GM18517 (cell line): ENCODE results near the gene MARVELD1.
A peak's percentile ranks its signal among the peaks of the same experiment; 100 is the strongest.
"Not testable (repeated sequence)": the region's sequence is repeated elsewhere in the genome, so short reads cannot be mapped to it uniquely, and the experiment has no call there.

Experiments used
- ATAC-seq: cut with Tn5 transposase; IDR thresholded peaks from one replicate; pipeline ENCODE4 v1.9.1; 2021; ENCODE audit warnings: mild to moderate bottlenecking, moderate library complexity; ENCODE audit not compliant: unreplicated experiment

The MARVELD1 gene

GRCh38 chr10:97713339-97713825 lies at the start of gene MARVELD1:
TSS of gene MARVELD1 (plus strand) at chr10:97713730. CDS start at chr10:97713877, 147 bp downstream.
- ATAC-seq = no peak

DNA sequence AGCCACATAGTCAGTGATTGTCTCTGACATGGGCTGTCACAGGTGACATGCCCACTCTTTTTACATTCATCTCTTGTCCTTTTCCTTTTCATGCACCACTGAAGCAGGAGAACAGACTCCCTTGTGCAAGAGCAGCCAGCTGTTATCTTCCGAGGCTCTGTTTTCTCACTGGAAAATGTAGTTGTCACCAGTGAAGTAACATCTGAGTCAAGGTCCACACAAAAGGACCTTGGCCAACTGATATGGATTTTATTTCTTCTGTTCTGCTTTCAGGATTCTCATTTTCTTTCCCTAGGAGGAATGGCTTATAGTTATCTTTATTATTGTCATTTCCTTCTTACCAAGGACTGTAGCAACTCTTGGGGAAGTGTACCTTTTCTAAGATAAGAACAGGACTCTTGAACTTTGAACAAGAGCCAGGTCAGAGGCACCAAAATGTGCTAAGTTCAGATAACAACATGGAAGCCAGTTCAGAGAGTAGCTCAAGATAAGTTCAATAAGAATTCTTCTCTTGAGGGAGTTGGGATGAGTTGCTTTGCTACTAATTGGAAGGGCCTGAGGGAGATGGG lies 49.2 kb upstream of the MARVELD1 start:
- ATAC-seq = no peak

DNA sequence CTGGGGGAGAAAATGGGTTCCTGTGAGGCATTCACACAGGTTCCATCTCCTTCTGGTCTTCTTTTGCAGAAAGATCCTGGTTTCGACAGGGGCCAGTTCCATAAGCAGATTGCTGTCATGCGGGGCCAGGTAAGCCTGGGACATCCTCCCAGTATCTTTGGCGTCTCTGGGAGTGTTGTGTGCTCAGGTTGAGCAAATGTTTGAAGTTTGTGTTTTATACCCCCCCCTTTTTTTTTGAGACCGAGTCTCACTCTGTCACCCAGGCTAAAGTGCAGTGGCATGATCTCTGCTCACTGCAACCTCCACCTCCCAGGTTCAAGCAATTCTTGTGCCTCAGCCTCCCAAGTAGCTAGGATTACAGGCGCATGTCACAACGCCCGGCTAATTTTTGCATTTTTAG lies 46.5 kb upstream of the MARVELD1 start:
- no peak for ATAC-seq

DNA sequence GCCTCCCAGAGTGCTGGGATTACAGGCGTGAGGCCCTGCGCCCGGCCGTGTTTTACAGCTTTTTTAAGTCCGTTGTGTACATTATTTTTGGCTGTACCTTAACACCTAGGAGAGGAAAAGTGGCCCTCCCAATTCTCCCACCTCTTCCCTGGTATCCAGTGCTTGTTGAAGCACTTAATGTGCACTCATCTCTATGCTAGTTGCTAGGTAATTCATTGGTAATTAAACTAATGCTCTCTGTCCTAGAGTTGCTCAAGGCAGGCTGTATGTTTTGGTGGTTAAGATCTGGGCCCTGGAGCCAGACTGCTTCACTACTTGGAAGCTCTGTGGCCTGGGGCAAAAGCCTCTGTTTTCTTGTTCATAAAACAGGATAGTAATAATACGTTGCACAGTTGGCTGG lies 46.1 kb upstream of the MARVELD1 start:
- no peak for ATAC-seq

GRCh38 chr10:97669571-97669970 lies 44.0 kb upstream of the MARVELD1 start:
- no peak for ATAC-seq

DNA sequence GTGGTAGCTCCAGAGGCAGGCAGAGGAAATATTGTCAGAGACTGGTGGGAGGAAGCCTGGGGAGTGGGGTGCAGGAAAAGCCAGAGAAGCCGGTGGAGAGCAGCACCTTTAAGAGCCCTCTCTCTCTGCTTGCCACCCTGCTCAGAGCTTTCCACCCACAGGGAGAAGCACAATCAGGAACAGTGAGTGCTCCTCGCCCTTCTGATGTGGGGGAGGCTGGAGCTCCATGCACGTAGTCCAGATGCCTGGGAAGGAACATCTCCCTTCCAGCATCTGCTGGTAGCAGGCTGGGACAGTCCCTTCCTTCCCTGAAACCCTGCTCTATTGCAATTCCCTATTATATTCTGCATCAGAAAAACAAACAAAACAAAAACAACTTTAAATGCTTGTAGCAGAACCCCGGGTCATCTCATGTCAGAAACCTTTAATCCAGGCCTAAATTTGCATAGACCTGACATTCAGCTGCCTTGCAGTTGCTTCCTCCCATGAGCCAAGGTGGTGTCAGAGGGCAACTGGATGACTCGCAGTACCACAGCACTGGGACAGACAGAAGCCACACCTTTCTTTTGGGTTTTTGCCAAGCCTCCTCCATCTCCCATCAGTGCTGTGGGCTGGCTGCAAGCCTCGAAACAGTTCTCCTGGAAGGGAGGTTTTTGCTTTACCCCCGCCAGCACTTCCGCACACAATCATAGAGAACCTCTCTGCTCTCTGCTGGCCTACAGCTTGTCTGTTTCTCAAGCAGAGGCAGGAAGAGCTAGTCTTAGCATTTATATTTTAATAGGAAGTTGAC lies 39.6 kb upstream of the MARVELD1 start:
- no peak for ATAC-seq

- no peak for ATAC-seq
Observed at GRCh38 chr10:97675222-97675621, 38.3 kb upstream of the MARVELD1 start.

DNA sequence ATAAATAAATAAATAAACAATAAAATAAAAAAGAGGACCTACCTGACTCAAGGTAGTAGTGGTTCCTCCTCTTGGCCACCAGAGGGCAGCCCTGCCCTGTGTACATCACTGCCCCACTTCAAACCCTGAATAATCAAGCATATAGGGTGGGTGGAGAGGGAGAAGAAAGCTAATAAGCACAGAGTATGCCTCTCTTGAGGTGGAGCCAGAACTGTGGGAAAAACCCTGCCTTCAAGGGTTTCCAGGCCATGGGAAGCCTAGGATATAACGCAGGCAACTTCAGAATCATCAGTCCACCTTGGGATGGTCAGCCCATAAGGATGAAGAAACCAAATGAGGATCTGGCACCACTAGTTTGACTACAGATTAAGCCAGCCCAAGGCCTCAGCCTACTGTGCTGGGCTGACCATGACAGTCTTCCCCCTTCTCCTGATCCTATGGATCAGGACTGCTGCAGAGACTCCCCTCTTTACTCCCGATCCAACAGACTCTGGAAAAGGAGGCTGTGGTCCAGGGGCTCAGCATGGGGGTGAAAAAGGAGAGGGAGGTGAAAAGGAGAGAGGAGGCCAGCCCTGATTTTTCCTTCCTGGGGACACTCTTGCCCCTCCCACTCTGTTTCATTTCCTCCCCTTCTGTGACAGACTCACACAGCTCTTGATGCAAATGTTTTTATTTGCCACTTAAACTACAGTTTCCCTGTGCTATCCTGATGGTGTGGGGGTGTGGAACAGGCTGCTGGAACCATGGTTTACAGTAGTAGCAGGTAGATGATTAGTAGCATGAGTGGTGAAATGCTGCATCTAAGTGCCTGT lies 36.6 kb upstream of the MARVELD1 start:
- no peak for ATAC-seq

- no peak for ATAC-seq
Observed at GRCh38 chr10:97679594-97679993, 33.9 kb upstream of the MARVELD1 start.

GRCh38 chr10:97682042-97682441 lies 31.5 kb upstream of the MARVELD1 start:
- ATAC-seq = no peak

DNA sequence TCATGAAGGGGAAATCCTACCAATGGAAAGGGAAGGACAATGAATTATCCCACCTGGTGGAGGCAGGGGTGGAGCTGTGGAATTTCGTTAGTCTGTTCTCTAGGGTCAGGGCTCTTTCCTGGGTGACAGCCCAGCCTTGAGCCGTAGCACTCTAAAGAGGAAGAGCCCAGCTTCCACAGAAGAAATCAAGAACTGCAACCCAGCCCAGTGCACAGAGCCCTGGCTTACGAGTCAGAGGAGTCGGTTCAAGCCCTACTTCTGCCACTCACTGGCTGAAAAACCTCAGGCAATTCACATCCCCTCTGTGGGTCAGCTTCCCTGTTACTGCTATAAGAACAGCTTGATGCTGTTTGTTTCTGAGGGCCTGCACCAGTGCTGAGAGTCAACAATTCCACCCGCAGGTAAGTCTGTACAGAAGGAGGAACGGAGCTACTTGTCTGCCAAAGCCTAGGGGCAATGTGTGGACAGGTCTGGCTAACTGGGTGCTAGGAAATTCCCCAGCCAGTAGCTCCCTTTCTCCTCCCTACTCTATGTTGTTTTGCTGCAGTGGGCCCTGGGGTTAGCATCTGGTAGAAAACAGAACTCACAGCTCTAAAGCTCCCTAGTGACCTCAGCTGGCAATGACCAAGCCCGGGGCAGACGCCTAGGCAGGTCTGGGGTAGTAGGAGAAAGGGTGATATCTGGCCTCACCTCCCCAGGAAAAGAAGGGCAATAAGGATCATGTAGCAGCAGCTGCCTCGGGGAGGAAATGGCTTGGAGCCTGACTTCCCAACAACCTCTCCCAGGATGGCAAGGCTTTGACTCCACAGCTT lies 29.8 kb upstream of the MARVELD1 start:
- ATAC-seq = no peak

DNA sequence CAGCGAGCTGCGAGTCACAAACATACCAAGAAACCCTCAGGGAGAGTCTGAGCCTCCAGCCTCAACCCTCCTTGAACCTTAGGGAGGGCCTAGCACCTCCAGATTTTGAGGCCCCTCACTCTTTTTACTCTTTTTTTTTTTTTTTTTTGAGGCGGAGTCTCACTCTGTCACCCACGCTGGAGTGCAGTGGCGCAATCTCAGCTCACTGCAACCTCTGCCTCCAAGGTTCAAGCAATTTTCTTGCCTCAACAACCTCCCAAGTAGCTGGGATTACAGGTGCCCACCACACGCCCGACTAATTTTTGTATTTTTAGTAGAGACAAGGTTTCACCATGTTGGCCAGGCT lies 29.2 kb upstream of the MARVELD1 start:
- ATAC-seq = not testable (repeated sequence)

- no peak for ATAC-seq
Observed at GRCh38 chr10:97684866-97685394, 28.6 kb upstream of the MARVELD1 start.

DNA sequence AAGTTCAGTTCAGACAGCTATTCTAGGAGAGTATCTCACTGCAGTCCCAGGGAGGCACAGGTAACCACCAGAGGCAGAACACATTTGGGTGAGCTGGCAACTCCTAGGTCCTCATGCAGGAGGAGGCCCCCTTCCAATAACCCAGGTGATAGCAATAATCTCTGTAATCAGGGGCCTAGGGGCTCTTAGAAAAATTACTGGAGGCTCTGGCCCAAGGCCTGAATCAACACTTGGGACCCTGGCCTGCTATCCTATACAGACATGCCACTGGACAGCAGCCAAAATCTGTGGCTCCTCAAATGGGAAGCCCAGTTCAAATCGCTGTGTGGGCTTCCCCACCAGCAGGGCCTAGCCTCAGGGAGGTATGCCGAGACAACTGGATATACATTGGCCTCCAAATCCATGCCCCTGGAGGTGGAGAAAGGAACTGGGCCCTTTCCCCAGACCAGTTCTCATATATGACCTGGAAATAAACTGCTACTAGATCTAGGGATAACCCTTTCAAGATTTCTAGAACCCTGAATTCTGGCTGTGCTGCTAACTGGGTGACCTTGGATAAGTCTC lies 28.1 kb upstream of the MARVELD1 start:
- ATAC-seq = no peak

DNA sequence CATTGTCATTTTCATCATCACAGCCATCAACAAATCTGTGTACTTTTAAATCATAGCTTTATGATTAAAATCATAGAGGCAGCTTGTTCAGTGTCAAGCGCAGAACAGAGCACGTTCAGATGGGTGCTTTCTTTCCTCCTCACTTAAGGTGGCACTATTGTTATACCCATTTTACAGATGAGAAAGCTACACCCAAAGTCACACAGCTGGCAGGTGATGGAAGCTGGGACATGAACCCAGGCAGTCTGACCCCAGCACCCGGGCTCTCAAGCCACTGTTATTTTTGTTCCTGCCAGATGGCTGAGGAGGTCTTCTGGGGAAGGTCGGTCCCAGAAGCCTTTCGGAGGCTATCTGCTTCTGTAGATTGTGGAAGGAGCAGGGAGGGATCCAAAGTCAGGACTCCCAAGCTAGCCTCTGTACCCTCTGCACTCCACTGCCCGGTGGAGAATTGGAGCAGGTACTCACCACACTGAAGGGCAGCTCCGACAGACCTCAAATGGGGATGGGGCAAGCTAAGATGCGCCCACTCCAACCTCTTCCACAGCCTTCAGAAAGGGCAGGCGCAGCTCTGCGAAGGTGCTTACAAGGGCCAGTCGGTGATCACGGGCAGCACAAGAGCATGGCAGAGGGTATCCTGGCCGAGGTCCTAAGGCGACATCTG lies 27.1 kb upstream of the MARVELD1 start:
- ATAC-seq = no peak

GRCh38 chr10:97686962-97687784 lies 26.4 kb upstream of the MARVELD1 start, which contains the start of gene AVPI1:
TSS of gene AVPI1 (minus strand) at chr10:97687241. CDS start at chr10:97679905, 7,336 bp downstream.
- peak; percentile 97 for ATAC-seq

- ATAC-seq = no peak
Observed at GRCh38 chr10:97687785-97688781, 25.4 kb upstream of the MARVELD1 start.
